ENCODE data around the gene ENPP6.
A peak's percentile ranks its signal among the peaks of the same experiment; 100 is the strongest.

ENPP6 gene

GRCh38 chr4:184046148-184046547 is 171.5 kb downstream of the ENPP6 start:
- Mint-ChIP-seq H3K27ac (no peak overlapping the region), H3K4me1 (no peaks in the 10 kb centered on the region), H3K36me3 (ENCODE audit: low read depth) (peaks cover 49% of the 10 kb centered on the region), H3K27me3 (ENCODE audit: low read depth, poor library complexity) (peaks cover 6% of the 10 kb centered on the region), H3K9me3 (peaks cover 73% of the 10 kb centered on the region), H3K4me3 (no peak overlapping the region)
- no peak for TF ChIP-seq CTCF (IDR thresholded peaks at IDR 0.05)
- no peak for DNase-seq

- TF ChIP-seq CTCF (IDR thresholded peaks at IDR 0.05) = no peak
- peaks cover 39% of the 10 kb centered on the region for H3K9me3 Mint-ChIP-seq
- H3K36me3 Mint-ChIP-seq (ENCODE audit: low read depth) = peaks cover 28% of the 10 kb centered on the region
- peaks cover 23% of the 10 kb centered on the region for H3K4me1 Mint-ChIP-seq
- DNase-seq = no peak
- no peak overlapping the region for H3K4me3 Mint-ChIP-seq
- no peak overlapping the region for H3K27ac Mint-ChIP-seq
- peaks cover 11% of the 10 kb centered on the region for H3K27me3 Mint-ChIP-seq (ENCODE audit: low read depth, poor library complexity)
Measured at GRCh38 chr4:184041156-184041555, 176.5 kb downstream of the ENPP6 start.

GRCh38 chr4:184039963-184040383 is 177.7 kb downstream of the ENPP6 start:
- H3K27me3 Mint-ChIP-seq (ENCODE audit: low read depth, poor library complexity) = peaks cover 11% of the 10 kb centered on the region
- peak overlapping the region; percentile 34 for H3K27ac Mint-ChIP-seq
- H3K9me3 Mint-ChIP-seq = peaks cover 27% of the 10 kb centered on the region
- peaks cover 20% of the 10 kb centered on the region for H3K36me3 Mint-ChIP-seq (ENCODE audit: low read depth)
- peak overlapping the region; percentile 69 for H3K4me3 Mint-ChIP-seq
- no peak for TF ChIP-seq CTCF (IDR thresholded peaks at IDR 0.05)
- peaks cover 23% of the 10 kb centered on the region for H3K4me1 Mint-ChIP-seq
- peak; percentile 30 for DNase-seq
